Measurements from ENCODE around the gene CORO2A. TPM values are rescaled to one million over a fixed set of nuclear protein-coding genes. Genes with fewer than 3 reads are reported as not detected.
A peak's percentile ranks its signal among the peaks of the same experiment; 100 is the strongest.

CORO2A gene
- total and polyA plus RNA-seq, 2 of the 13 experiments (the other 11 are each of a cell fraction or from before 2014, with no cell fraction given): 14.4 to 15.3 TPM

- TF ChIP-seq ZNF639 (CRISPR knock-in tag; conservative IDR thresholded peaks at IDR 0.05): no peak
- TF ChIP-seq JUND (CRISPR knock-in tag; IDR thresholded peaks at IDR 0.05): peak; percentile 63; the same call in 1 of the 2 replicates
- no peak for TF ChIP-seq NFKBIZ (CRISPR knock-in tag; IDR thresholded peaks at IDR 0.05)
- TF ChIP-seq SALL2 (CRISPR knock-in tag; IDR thresholded peaks at IDR 0.05): peak; percentile 29; the same call in 1 of the 2 replicates
- no peak for TF ChIP-seq EED (CRISPR knock-in tag; IDR thresholded peaks at IDR 0.05)
- TF ChIP-seq ZBTB7B (CRISPR knock-in tag; IDR thresholded peaks at IDR 0.05): peak; percentile 90
- no peak for TF ChIP-seq SRSF4 (IDR thresholded peaks at IDR 0.05; ENCODE audit: low read depth, low read length, poor library complexity, severe bottlenecking)
- no peak for TF ChIP-seq ZNF781 (CRISPR knock-in tag; IDR thresholded peaks at IDR 0.05; ENCODE audit: borderline replicate concordance, not compliant biosample characterization)
- TF ChIP-seq, protein P1, sequence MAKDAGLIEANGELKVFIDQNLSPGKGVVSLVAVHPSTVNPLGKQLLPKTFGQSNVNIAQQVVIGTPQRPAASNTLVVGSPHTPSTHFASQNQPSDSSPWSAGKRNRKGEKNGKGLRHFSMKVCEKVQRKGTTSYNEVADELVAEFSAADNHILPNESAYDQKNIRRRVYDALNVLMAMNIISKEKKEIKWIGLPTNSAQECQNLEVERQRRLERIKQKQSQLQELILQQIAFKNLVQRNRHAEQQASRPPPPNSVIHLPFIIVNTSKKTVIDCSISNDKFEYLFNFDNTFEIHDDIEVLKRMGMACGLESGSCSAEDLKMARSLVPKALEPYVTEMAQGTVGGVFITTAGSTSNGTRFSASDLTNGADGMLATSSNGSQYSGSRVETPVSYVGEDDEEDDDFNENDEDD (CRISPR knock-in tag; IDR thresholded peaks at IDR 0.05; ENCODE audit: borderline replicate concordance): no peak
- no peak for TF ChIP-seq TMF1 (CRISPR knock-in tag; IDR thresholded peaks at IDR 0.05; ENCODE audit: low read depth)
- TF ChIP-seq CEBPB (IDR thresholded peaks at IDR 0.05; ENCODE audit: borderline replicate concordance, low read depth, low read length): peak; percentile 99
- TF ChIP-seq NFKB2 (CRISPR knock-in tag; IDR thresholded peaks at IDR 0.05; ENCODE audit: borderline replicate concordance): peak; percentile 33; the same call in 1 of the 2 replicates
- peak; percentile 49; the same call in 1 of the 2 replicates for TF ChIP-seq ZNF121 (CRISPR knock-in tag; IDR thresholded peaks at IDR 0.05)
- TF ChIP-seq HHEX (CRISPR knock-in tag; IDR thresholded peaks at IDR 0.05): no peak
- peak; percentile 48 for TF ChIP-seq MLX (CRISPR knock-in tag; IDR thresholded peaks at IDR 0.05)
- TF ChIP-seq, protein P2, sequence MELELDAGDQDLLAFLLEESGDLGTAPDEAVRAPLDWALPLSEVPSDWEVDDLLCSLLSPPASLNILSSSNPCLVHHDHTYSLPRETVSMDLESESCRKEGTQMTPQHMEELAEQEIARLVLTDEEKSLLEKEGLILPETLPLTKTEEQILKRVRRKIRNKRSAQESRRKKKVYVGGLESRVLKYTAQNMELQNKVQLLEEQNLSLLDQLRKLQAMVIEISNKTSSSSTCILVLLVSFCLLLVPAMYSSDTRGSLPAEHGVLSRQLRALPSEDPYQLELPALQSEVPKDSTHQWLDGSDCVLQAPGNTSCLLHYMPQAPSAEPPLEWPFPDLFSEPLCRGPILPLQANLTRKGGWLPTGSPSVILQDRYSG (CRISPR knock-in tag; IDR thresholded peaks at IDR 0.05): no peak
- TF ChIP-seq, protein P3, sequence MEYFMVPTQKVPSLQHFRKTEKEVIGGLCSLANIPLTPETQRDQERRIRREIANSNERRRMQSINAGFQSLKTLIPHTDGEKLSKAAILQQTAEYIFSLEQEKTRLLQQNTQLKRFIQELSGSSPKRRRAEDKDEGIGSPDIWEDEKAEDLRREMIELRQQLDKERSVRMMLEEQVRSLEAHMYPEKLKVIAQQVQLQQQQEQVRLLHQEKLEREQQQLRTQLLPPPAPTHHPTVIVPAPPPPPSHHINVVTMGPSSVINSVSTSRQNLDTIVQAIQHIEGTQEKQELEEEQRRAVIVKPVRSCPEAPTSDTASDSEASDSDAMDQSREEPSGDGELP (IDR thresholded peaks at IDR 0.05; ENCODE audit: borderline replicate concordance, low read depth): peak; percentile 56; the same call in 1 of the 2 replicates
- TF ChIP-seq TOE1 (CRISPR knock-in tag; IDR thresholded peaks at IDR 0.05): no peak; the same call in 1 of the 2 replicates
- TF ChIP-seq ZNF629 (CRISPR knock-in tag; conservative IDR thresholded peaks at IDR 0.05): peak; percentile 85
- TF ChIP-seq, protein P4, sequence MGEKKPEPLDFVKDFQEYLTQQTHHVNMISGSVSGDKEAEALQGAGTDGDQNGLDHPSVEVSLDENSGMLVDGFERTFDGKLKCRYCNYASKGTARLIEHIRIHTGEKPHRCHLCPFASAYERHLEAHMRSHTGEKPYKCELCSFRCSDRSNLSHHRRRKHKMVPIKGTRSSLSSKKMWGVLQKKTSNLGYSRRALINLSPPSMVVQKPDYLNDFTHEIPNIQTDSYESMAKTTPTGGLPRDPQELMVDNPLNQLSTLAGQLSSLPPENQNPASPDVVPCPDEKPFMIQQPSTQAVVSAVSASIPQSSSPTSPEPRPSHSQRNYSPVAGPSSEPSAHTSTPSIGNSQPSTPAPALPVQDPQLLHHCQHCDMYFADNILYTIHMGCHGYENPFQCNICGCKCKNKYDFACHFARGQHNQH (CRISPR knock-in tag; IDR thresholded peaks at IDR 0.05): peak; percentile 94
- TF ChIP-seq SYNCRIP (IDR thresholded peaks at IDR 0.05; ENCODE audit: insufficient read depth, low read depth, low read length): no peak
- no peak for TF ChIP-seq ZNF878 (CRISPR knock-in tag; IDR thresholded peaks at IDR 0.05)
- peak; percentile 45 for TF ChIP-seq ETV5 (CRISPR knock-in tag; IDR thresholded peaks at IDR 0.05; ENCODE audit: borderline replicate concordance)
Measured at GRCh38 chr9:98146101-98146991, 46.1 kb downstream of the CORO2A start (continued).

Data from HepG2 (cell line).